Measurements from ENCODE around the gene COASY. TPM values are rescaled to one million over a fixed set of nuclear protein-coding genes. Genes with fewer than 3 reads are reported as not detected.

The COASY gene
- total and polyA plus RNA-seq, 2 experiments from 2014 or later: 60.1 to 72.1 TPM

DNA sequence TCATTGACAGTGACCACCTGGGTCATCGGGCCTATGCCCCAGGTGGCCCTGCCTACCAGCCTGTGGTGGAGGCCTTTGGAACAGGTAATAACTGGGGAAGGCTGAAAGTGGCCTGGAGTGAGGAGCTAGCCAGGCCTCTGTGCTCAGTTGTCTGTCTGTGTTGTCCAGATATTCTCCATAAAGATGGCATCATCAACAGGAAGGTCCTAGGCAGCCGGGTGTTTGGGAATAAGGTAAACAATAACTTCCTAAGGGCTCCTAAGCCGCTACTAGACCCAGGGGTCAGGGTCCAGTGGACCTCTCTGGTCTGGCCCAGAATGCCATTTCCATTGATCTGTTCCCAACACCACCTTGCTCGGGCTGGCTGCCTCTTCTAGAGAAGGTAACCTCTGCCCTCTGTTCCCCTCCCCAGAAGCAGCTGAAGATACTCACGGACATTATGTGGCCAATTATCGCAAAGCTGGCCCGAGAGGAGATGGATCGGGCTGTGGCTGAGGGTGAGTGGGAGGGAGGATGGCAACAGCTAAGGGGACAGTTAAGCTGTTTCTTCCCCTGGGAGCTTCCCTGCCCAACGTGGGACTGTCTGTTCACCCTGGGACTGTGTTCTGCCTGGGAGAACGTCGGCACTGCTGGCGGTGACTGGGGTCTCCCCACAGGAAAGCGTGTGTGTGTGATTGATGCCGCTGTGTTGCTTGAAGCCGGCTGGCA lies 3.0 kb downstream of the COASY start:
- Histone ChIP-seq H3K4me3 (no peak overlapping the region), H3K79me2 (replicated peaks; ENCODE audit: insufficient read depth) (peaks cover 27% of the 10 kb centered on the region), H4K20me1 (replicated peaks; ENCODE audit: insufficient read depth) (no peaks in the 10 kb centered on the region), H3K9me2 (ENCODE audit: insufficient read depth) (no peaks in the 10 kb centered on the region), H3K27ac (ENCODE audit: low read depth) (no peak overlapping the region), H2AFZ (no peak overlapping the region), H3K36me3 (ENCODE audit: insufficient read depth) (peaks cover 4% of the 10 kb centered on the region; the same call in 1 of the 2 replicates), H3K27me3 (ENCODE audit: insufficient read depth) (no peaks in the 10 kb centered on the region), H3F3A (replicated peaks; ENCODE audit: low read depth) (peaks cover 34% of the 10 kb centered on the region), H3K4me2 (no peak overlapping the region), H3K4me1 (ENCODE audit: insufficient read depth) (peaks cover 19% of the 10 kb centered on the region)
- H3K9me3 Mint-ChIP-seq: no peaks in the 10 kb centered on the region
- DNase-seq (ENCODE audit: low spot score) (no peak), ATAC-seq (no peak)
- TF ChIP-seq ZNF114 (CRISPR knock-in tag; IDR thresholded peaks at IDR 0.05): no peak
- no peak overlapping the region for H3K27ac Mint-ChIP-seq
- peaks cover 48% of the 10 kb centered on the region for H3K36me3 Mint-ChIP-seq (ENCODE audit: low read depth)
- H3K4me3 Mint-ChIP-seq: peak overlapping the region; percentile 12; the same call in 1 of the 3 replicates
- H3K27me3 Mint-ChIP-seq (ENCODE audit: insufficient read depth, low read depth, poor library complexity): peaks cover 13% of the 10 kb centered on the region
- peaks cover 24% of the 10 kb centered on the region for H3K4me1 Mint-ChIP-seq

DNA sequence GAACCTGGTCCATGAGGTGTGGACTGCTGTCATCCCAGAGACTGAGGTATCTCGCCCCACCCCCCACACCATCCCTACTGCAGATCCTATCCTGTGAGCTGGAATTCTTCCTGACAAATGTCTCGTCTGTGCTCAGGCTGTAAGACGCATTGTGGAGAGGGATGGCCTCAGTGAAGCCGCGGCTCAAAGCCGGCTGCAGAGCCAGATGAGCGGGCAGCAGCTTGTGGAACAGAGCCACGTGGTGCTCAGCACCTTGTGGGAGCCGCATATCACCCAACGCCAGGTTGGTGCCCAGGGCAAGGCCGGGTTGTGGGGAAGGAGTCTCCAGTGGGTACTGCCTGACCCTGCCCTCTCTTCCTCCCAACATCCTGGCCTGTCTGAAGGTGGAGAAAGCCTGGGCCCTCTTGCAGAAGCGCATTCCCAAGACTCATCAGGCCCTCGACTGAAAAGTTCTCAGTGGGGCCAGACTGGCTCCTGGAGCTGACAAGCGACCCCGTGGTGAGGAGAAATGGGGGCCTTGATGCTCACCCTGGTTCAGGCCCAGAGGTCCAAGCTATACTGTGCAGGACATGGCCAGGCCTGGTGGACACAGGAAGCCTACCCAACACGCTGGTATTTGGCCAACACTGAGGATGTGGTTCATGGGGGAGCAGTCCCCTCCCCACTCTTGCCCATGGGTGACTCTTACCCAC lies 3.7 kb downstream of the COASY start:
- Histone ChIP-seq H3K4me2 (no peak overlapping the region), H2AFZ (no peak overlapping the region), H3K36me3 (ENCODE audit: insufficient read depth) (peaks cover 5% of the 10 kb centered on the region; the same call in 1 of the 2 replicates), H3K4me1 (ENCODE audit: insufficient read depth) (peaks cover 19% of the 10 kb centered on the region), H4K20me1 (replicated peaks; ENCODE audit: insufficient read depth) (no peaks in the 10 kb centered on the region; the same call in 1 of the 2 replicates), H3K27ac (ENCODE audit: low read depth) (peak overlapping the region; percentile 86), H3K9me2 (ENCODE audit: insufficient read depth) (no peaks in the 10 kb centered on the region), H3K27me3 (ENCODE audit: insufficient read depth) (no peaks in the 10 kb centered on the region), H3F3A (replicated peaks; ENCODE audit: low read depth) (peaks cover 35% of the 10 kb centered on the region), H3K4me3 (no peak overlapping the region), H3K79me2 (replicated peaks; ENCODE audit: insufficient read depth) (peaks cover 27% of the 10 kb centered on the region)
- Mint-ChIP-seq H3K36me3 (ENCODE audit: low read depth) (peaks cover 55% of the 10 kb centered on the region), H3K27me3 (ENCODE audit: insufficient read depth, low read depth, poor library complexity) (peaks cover 13% of the 10 kb centered on the region), H3K4me1 (peaks cover 24% of the 10 kb centered on the region), H3K4me3 (peak overlapping the region; percentile 12; the same call in 1 of the 3 replicates), H3K9me3 (no peaks in the 10 kb centered on the region), H3K27ac (no peak overlapping the region)
- ATAC-seq (no peak), DNase-seq (ENCODE audit: low spot score) (no peak)
- TF ChIP-seq, protein P1, sequence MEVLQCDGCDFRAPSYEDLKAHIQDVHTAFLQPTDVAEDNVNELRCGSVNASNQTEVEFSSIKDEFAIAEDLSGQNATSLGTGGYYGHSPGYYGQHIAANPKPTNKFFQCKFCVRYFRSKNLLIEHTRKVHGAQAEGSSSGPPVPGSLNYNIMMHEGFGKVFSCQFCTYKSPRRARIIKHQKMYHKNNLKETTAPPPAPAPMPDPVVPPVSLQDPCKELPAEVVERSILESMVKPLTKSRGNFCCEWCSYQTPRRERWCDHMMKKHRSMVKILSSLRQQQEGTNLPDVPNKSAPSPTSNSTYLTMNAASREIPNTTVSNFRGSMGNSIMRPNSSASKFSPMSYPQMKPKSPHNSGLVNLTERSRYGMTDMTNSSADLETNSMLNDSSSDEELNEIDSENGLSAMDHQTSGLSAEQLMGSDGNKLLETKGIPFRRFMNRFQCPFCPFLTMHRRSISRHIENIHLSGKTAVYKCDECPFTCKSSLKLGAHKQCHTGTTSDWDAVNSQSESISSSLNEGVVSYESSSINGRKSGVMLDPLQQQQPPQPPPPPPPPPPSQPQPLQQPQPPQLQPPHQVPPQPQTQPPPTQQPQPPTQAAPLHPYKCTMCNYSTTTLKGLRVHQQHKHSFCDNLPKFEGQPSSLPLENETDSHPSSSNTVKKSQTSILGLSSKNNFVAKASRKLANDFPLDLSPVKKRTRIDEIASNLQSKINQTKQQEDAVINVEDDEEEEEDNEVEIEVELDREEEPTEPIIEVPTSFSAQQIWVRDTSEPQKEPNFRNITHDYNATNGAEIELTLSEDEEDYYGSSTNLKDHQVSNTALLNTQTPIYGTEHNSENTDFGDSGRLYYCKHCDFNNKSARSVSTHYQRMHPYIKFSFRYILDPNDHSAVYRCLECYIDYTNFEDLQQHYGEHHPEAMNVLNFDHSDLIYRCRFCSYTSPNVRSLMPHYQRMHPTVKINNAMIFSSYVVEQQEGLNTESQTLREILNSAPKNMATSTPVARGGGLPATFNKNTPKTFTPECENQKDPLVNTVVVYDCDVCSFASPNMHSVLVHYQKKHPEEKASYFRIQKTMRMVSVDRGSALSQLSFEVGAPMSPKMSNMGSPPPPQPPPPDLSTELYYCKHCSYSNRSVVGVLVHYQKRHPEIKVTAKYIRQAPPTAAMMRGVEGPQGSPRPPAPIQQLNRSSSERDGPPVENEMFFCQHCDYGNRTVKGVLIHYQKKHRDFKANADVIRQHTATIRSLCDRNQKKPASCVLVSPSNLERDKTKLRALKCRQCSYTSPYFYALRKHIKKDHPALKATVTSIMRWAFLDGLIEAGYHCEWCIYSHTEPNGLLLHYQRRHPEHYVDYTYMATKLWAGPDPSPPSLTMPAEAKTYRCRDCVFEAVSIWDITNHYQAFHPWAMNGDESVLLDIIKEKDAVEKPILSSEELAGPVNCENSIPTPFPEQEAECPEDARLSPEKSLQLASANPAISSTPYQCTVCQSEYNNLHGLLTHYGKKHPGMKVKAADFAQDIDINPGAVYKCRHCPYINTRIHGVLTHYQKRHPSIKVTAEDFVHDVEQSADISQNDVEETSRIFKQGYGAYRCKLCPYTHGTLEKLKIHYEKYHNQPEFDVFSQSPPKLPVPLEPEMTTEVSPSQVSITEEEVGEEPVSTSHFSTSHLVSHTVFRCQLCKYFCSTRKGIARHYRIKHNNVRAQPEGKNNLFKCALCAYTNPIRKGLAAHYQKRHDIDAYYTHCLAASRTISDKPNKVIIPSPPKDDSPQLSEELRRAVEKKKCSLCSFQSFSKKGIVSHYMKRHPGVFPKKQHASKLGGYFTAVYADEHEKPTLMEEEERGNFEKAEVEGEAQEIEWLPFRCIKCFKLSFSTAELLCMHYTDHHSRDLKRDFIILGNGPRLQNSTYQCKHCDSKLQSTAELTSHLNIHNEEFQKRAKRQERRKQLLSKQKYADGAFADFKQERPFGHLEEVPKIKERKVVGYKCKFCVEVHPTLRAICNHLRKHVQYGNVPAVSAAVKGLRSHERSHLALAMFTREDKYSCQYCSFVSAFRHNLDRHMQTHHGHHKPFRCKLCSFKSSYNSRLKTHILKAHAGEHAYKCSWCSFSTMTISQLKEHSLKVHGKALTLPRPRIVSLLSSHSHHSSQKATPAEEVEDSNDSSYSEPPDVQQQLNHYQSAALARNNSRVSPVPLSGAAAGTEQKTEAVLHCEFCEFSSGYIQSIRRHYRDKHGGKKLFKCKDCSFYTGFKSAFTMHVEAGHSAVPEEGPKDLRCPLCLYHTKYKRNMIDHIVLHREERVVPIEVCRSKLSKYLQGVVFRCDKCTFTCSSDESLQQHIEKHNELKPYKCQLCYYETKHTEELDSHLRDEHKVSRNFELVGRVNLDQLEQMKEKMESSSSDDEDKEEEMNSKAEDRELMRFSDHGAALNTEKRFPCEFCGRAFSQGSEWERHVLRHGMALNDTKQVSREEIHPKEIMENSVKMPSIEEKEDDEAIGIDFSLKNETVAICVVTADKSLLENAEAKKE (CRISPR knock-in tag; IDR thresholded peaks at IDR 0.05): no peak
- TF ChIP-seq, protein P2, sequence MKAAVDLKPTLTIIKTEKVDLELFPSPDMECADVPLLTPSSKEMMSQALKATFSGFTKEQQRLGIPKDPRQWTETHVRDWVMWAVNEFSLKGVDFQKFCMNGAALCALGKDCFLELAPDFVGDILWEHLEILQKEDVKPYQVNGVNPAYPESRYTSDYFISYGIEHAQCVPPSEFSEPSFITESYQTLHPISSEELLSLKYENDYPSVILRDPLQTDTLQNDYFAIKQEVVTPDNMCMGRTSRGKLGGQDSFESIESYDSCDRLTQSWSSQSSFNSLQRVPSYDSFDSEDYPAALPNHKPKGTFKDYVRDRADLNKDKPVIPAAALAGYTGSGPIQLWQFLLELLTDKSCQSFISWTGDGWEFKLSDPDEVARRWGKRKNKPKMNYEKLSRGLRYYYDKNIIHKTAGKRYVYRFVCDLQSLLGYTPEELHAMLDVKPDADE (IDR thresholded peaks at IDR 0.05): no peak
- TF ChIP-seq EZH2 (IDR thresholded peaks at IDR 0.05; ENCODE audit: low read depth, unreplicated experiment): no peak
- TF ChIP-seq ZNF331 (CRISPR knock-in tag; IDR thresholded peaks at IDR 0.05; ENCODE audit: low read depth): no peak
- TF ChIP-seq ZNF114 (CRISPR knock-in tag; IDR thresholded peaks at IDR 0.05): no peak
- TF ChIP-seq STAT1 (IDR thresholded peaks at IDR 0.05; ENCODE audit: unreplicated experiment): no peak
- TF ChIP-seq, protein P3, sequence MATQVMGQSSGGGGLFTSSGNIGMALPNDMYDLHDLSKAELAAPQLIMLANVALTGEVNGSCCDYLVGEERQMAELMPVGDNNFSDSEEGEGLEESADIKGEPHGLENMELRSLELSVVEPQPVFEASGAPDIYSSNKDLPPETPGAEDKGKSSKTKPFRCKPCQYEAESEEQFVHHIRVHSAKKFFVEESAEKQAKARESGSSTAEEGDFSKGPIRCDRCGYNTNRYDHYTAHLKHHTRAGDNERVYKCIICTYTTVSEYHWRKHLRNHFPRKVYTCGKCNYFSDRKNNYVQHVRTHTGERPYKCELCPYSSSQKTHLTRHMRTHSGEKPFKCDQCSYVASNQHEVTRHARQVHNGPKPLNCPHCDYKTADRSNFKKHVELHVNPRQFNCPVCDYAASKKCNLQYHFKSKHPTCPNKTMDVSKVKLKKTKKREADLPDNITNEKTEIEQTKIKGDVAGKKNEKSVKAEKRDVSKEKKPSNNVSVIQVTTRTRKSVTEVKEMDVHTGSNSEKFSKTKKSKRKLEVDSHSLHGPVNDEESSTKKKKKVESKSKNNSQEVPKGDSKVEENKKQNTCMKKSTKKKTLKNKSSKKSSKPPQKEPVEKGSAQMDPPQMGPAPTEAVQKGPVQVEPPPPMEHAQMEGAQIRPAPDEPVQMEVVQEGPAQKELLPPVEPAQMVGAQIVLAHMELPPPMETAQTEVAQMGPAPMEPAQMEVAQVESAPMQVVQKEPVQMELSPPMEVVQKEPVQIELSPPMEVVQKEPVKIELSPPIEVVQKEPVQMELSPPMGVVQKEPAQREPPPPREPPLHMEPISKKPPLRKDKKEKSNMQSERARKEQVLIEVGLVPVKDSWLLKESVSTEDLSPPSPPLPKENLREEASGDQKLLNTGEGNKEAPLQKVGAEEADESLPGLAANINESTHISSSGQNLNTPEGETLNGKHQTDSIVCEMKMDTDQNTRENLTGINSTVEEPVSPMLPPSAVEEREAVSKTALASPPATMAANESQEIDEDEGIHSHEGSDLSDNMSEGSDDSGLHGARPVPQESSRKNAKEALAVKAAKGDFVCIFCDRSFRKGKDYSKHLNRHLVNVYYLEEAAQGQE (IDR thresholded peaks at IDR 0.05; ENCODE audit: unreplicated experiment): no peak
- TF ChIP-seq CREB1 (CRISPR knock-in tag; IDR thresholded peaks at IDR 0.05; ENCODE audit: low read depth): no peak
- no peak for TF ChIP-seq EZH2phosphoT487 (IDR thresholded peaks at IDR 0.05; ENCODE audit: unreplicated experiment)

Data from GM23338 (cell line).